Trophoblast cell (in vitro differentiated cells and primary cell): Measurements from ENCODE around the gene ABLIM3.

Experiments used
- DNase-seq, 2 donors: peaks; one replicate each; pipeline ENCODE4 v3.0.0-alpha.2; 2016
- H2AFZ ChIP-seq: 2 replicates; pipeline ENCODE4 v1.6.1; 2013; ENCODE audit warnings: low read length, moderate library complexity, mild to moderate bottlenecking; ENCODE audit not compliant: insufficient read depth, poor library complexity
- H2AK5ac ChIP-seq: 2 replicates; pipeline ENCODE4 v1.6.1; 2013; ENCODE audit warnings: mild to moderate bottlenecking, low read length
- H2BK120ac ChIP-seq: 2 replicates; pipeline ENCODE4 v1.6.1; 2013; ENCODE audit warnings: low read length, mild to moderate bottlenecking, moderate library complexity; ENCODE audit not compliant: insufficient read depth, poor library complexity
- H2BK12ac ChIP-seq: 2 replicates; pipeline ENCODE4 v1.6.1; 2013; ENCODE audit warnings: mild to moderate bottlenecking, low read length, moderate library complexity
- H2BK5ac ChIP-seq: 2 replicates; pipeline ENCODE4 v1.6.1; 2013; ENCODE audit warnings: low read length, low read depth, moderate library complexity, mild to moderate bottlenecking; ENCODE audit not compliant: poor library complexity
- H3K14ac ChIP-seq: 2 replicates; pipeline ENCODE4 v1.6.1; 2013; ENCODE audit warnings: mild to moderate bottlenecking, low read length
- H3K18ac ChIP-seq: 2 replicates; pipeline ENCODE4 v1.6.1; 2013; ENCODE audit warnings: mild to moderate bottlenecking, low read length
- H3K23ac ChIP-seq: 2 replicates; pipeline ENCODE4 v1.6.1; 2013; ENCODE audit warnings: low read length
- H3K27ac ChIP-seq: 2 replicates; pipeline ENCODE4 v1.5.1; 2013; ENCODE audit warnings: low read depth, mild to moderate bottlenecking, inconsistent platforms, low read length, moderate library complexity
- H3K27me3 ChIP-seq: 2 replicates; pipeline ENCODE4 v1.6.1; 2013; ENCODE audit warnings: inconsistent platforms, mild to moderate bottlenecking, low read length, moderate library complexity; ENCODE audit not compliant: insufficient read depth
- H3K36me3 ChIP-seq, 2 experiments: 1 replicate in 1 of 2; 2 replicates in 1 of 2; pipeline ENCODE4 v1.6.1; 2013; ENCODE audit warnings: low read length in 2 of 2, mild to moderate bottlenecking in 2 of 2, moderate library complexity in 1 of 2; ENCODE audit not compliant: insufficient read depth in 2 of 2, control insufficient read depth in 1 of 2
- H3K4ac ChIP-seq: 2 replicates; pipeline ENCODE4 v1.6.1; 2013; ENCODE audit warnings: low read depth, mild to moderate bottlenecking, low read length, moderate library complexity
- H3K4me1 ChIP-seq, 2 experiments: 1 replicate in 1 of 2; 2 replicates in 1 of 2; pipeline ENCODE4 v1.6.1; 2013; ENCODE audit warnings: low read length in 2 of 2, mild to moderate bottlenecking in 2 of 2, moderate library complexity in 1 of 2; ENCODE audit not compliant: insufficient read depth in 2 of 2, control insufficient read depth in 1 of 2
- H3K4me2 ChIP-seq: 2 replicates; pipeline ENCODE4 v1.6.1; 2013; ENCODE audit warnings: inconsistent platforms, mild to moderate bottlenecking, low read length, moderate library complexity
- H3K4me3 ChIP-seq: 2 replicates; pipeline ENCODE4 v1.5.1; 2013; ENCODE audit warnings: mild to moderate bottlenecking, low read depth, low read length, inconsistent platforms
- H3K79me1 ChIP-seq: one replicate; pipeline ENCODE4 v1.6.1; 2013; ENCODE audit warnings: low read length
- H3K79me2 ChIP-seq: 2 replicates; pipeline ENCODE4 v1.6.1; 2013; ENCODE audit warnings: low read length, mild to moderate bottlenecking; ENCODE audit not compliant: control insufficient read depth, insufficient read depth, poor library complexity
- H3K9ac ChIP-seq: 2 replicates; pipeline ENCODE4 v1.6.1; 2013; ENCODE audit warnings: mild to moderate bottlenecking, low read length
- H3K9me3 ChIP-seq: 2 replicates; pipeline ENCODE4 v1.6.1; 2013; ENCODE audit warnings: low read depth, mild to moderate bottlenecking, control low read depth, inconsistent platforms, low read length; ENCODE audit not compliant: insufficient read depth
- H4K12ac ChIP-seq: 2 replicates; pipeline ENCODE4 v1.6.1; 2013; ENCODE audit warnings: low read depth, mild to moderate bottlenecking, low read length, moderate library complexity
- H4K8ac ChIP-seq: 2 replicates; pipeline ENCODE4 v1.6.1; 2013; ENCODE audit warnings: low read depth, mild to moderate bottlenecking, low read length, moderate library complexity
- H4K91ac ChIP-seq: one replicate; pipeline ENCODE4 v1.6.1; 2013; ENCODE audit warnings: low read depth, mild to moderate bottlenecking, low read length, moderate library complexity
- WGBS: extraction: QIAGEN DNeasy Blood & Tissue Kit; methylation state at CpG from one replicate; pipeline ENCODE4 v1.1.7; 2013; ENCODE audit warnings: missing lambda C conversion rate; ENCODE audit not compliant: insufficient read length, insufficient coverage; ENCODE audit errors: extremely low coverage; 5-methylcytosine and 5-hydroxymethylcytosine counted together

Gene ABLIM3

DNA sequence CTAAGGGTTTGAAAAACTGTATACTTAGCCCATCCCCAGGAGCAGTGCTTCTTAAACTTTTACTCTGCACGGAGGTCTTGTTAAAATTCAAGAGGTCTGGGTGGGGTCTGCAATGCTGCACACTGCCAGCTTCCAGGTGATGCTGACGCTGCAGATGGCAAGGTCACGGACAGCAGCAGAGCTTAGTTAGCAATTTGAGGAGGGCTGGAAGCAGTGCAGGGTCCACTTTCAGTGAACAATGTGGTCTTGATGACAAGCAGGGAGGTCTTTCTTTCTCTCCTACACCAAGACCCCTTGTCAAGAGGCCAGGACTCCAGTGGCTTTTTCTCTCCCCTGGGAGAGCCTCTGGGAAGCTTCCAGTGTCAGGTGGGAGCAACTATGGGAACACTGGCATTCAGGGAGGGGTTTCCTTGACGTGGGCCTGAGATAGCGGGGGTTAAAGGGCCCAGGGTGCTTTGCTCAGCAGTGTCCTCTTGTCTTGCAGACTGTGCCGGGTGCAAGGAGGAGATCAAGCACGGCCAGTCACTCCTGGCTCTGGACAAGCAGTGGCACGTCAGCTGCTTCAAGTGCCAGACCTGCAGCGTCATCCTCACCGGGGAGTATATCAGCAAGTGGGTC lies 65.3 kb downstream of the ABLIM3 start:
- no peak overlapping the region for H2AFZ ChIP-seq
- H2BK5ac ChIP-seq, result no peak overlapping the region
- H3K79me2 ChIP-seq, result no peaks in the 10 kb centered on the region
- H3K27me3 ChIP-seq, result no peaks in the 10 kb centered on the region
- peaks cover 3% of the 10 kb centered on the region for H3K9me3 ChIP-seq
- no peaks in the 10 kb centered on the region for H3K36me3 ChIP-seq
- no peak overlapping the region for H3K4me3 ChIP-seq
- no peak overlapping the region for H3K4ac ChIP-seq
- WGBS, result no CpG with 5 or more reads among the region's 10 CpGs
- no peak overlapping the region for H4K91ac ChIP-seq
- no peak overlapping the region for H2BK120ac ChIP-seq
- no peaks in the 10 kb centered on the region for H3K79me1 ChIP-seq
- H3K27ac ChIP-seq, result no peak overlapping the region
- no peak overlapping the region for H4K12ac ChIP-seq
- H3K18ac ChIP-seq, result no peak overlapping the region
- no peak overlapping the region for H2BK12ac ChIP-seq
- H3K23ac ChIP-seq, result no peak overlapping the region
- H3K14ac ChIP-seq, result no peak overlapping the region
- H3K4me1 ChIP-seq, result no peaks in the 10 kb centered on the region
- no peak overlapping the region for H4K8ac ChIP-seq
- DNase-seq, result no peak
- no peak overlapping the region for H3K9ac ChIP-seq
- no peak overlapping the region for H3K4me2 ChIP-seq
- no peak overlapping the region for H2AK5ac ChIP-seq

DNA sequence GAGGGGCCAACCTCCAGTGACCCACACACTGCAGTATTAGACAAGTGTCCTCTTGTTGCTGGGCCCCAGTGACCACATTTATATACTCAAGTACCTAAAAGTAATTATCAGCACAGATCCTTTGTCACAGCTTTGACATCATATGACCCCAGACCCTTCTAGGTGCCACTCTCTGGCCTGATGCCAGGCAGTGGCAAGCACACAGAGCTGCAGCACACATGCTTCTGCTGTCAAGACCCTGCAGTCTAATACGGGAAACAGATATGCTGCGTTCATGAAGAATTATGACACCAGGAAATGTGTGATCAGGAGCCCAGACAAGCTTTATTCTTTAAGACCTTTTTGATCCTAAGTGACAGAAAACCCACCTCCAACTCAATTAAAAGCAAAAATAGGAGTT lies 66.5 kb downstream of the ABLIM3 start:
- Histone ChIP-seq H2AK5ac (no peak overlapping the region), H3K9ac (no peak overlapping the region), H3K4me2 (no peak overlapping the region), H3K79me1 (no peaks in the 10 kb centered on the region), H3K4me1 (no peaks in the 10 kb centered on the region), H2AFZ (no peak overlapping the region), H2BK5ac (no peak overlapping the region), H3K27me3 (no peaks in the 10 kb centered on the region), H3K36me3 (no peaks in the 10 kb centered on the region), H2BK12ac (no peak overlapping the region), H3K4ac (no peak overlapping the region), H3K4me3 (no peak overlapping the region), H3K23ac (no peak overlapping the region), H4K91ac (no peak overlapping the region), H3K79me2 (no peaks in the 10 kb centered on the region), H4K12ac (no peak overlapping the region), H3K14ac (no peak overlapping the region), H3K9me3 (peaks cover 3% of the 10 kb centered on the region), H2BK120ac (no peak overlapping the region), H3K27ac (no peak overlapping the region), H4K8ac (no peak overlapping the region), H3K18ac (no peak overlapping the region)
- no CpG with 5 or more reads among the region's 2 CpGs for WGBS
- DNase-seq, result no peak

DNA sequence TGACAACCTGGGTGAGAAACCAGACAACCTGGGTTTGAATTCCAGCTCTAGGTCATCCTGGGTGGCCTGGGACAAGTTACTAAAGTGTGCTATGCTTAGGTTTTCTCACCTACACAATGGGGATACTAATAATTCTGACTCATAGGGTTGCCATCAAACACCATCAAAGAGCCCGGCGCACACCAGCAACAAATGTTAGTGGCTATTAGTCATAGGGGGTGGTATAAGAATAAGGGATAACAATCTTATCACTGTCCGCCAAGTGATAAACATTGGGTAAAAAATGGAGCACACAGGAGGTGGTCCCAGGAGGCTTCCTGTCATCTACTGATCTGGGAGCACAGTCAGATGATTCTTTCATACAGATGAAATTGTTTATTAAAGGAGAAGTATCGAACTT lies 68.9 kb downstream of the ABLIM3 start:
- H3K18ac ChIP-seq, result no peak overlapping the region
- WGBS, result no CpG with 5 or more reads among the region's 4 CpGs
- H4K91ac ChIP-seq, result no peak overlapping the region
- H3K79me2 ChIP-seq, result no peaks in the 10 kb centered on the region
- no peak overlapping the region for H3K4me3 ChIP-seq
- no peak overlapping the region for H2BK12ac ChIP-seq
- no peak overlapping the region for H3K23ac ChIP-seq
- no peak overlapping the region for H2AK5ac ChIP-seq
- no peak overlapping the region for H3K4me2 ChIP-seq
- no peaks in the 10 kb centered on the region for H3K27me3 ChIP-seq
- no peak overlapping the region for H2BK120ac ChIP-seq
- H3K9me3 ChIP-seq, result no peaks in the 10 kb centered on the region
- no peak overlapping the region for H3K14ac ChIP-seq
- no peaks in the 10 kb centered on the region for H3K79me1 ChIP-seq
- H3K4ac ChIP-seq, result no peak overlapping the region
- no peaks in the 10 kb centered on the region for H3K36me3 ChIP-seq
- no peak overlapping the region for H3K27ac ChIP-seq
- no peak overlapping the region for H4K12ac ChIP-seq
- no peaks in the 10 kb centered on the region for H3K4me1 ChIP-seq
- no peak for DNase-seq
- H3K9ac ChIP-seq, result no peak overlapping the region
- no peak overlapping the region for H4K8ac ChIP-seq
- no peak overlapping the region for H2BK5ac ChIP-seq
- H2AFZ ChIP-seq, result no peak overlapping the region

- Histone ChIP-seq H4K8ac (no peak overlapping the region), H3K9me3 (no peaks in the 10 kb centered on the region), H3K4me3 (no peak overlapping the region), H3K27ac (no peak overlapping the region), H3K18ac (no peak overlapping the region), H3K23ac (no peak overlapping the region), H3K27me3 (no peaks in the 10 kb centered on the region), H2BK5ac (no peak overlapping the region), H3K79me2 (no peaks in the 10 kb centered on the region), H3K4me1 (no peaks in the 10 kb centered on the region), H4K12ac (no peak overlapping the region), H2AK5ac (no peak overlapping the region), H3K79me1 (no peaks in the 10 kb centered on the region), H2BK120ac (no peak overlapping the region), H4K91ac (no peak overlapping the region), H2BK12ac (no peak overlapping the region), H3K9ac (no peak overlapping the region), H3K4ac (no peak overlapping the region), H3K14ac (no peak overlapping the region), H2AFZ (no peak overlapping the region), H3K4me2 (no peak overlapping the region), H3K36me3 (no peaks in the 10 kb centered on the region)
- DNase-seq, result no peak
- WGBS, result no CpG with 5 or more reads among the region's 4 CpGs
Observed at GRCh38 chr5:149210968-149211490, 69.7 kb downstream of the ABLIM3 start.
